Activated naive CD8-positive, alpha-beta T cell (primary cell): ENCODE results near the gene H19.

Experiments
- H3K27ac Mint-ChIP-seq: one replicate; pipeline ENCODE4 v1.8.0; 2021; ENCODE audit warnings: mixed read lengths
- H3K27me3 Mint-ChIP-seq: one replicate; pipeline ENCODE4 v1.8.0; 2021; ENCODE audit warnings: mixed read lengths
- H3K36me3 Mint-ChIP-seq: one replicate; pipeline ENCODE4 v1.8.0; 2021; ENCODE audit warnings: mixed read lengths
- H3K4me1 Mint-ChIP-seq: one replicate; pipeline ENCODE4 v1.8.0; 2021; ENCODE audit warnings: low read depth, mixed read lengths
- H3K4me3 Mint-ChIP-seq: one replicate; pipeline ENCODE4 v1.8.0; 2021; ENCODE audit warnings: mild to moderate bottlenecking, mixed read lengths
- H3K9me3 Mint-ChIP-seq: one replicate; pipeline ENCODE4 v1.8.0; 2021; ENCODE audit warnings: low read depth, mixed read lengths

The H19 gene

GRCh38 chr11:1967641-1968225 is 29.9 kb downstream of the H19 start:
- H3K9me3 Mint-ChIP-seq, result no peaks in the 10 kb centered on the region
- no peak overlapping the region for H3K27ac Mint-ChIP-seq
- no peaks in the 10 kb centered on the region for H3K4me1 Mint-ChIP-seq
- no peaks in the 10 kb centered on the region for H3K36me3 Mint-ChIP-seq
- H3K4me3 Mint-ChIP-seq, result no peak overlapping the region
- no peaks in the 10 kb centered on the region for H3K27me3 Mint-ChIP-seq

GRCh38 chr11:1966531-1966930 is 31.1 kb downstream of the H19 start:
- Mint-ChIP-seq H3K4me3 (no peak overlapping the region), H3K9me3 (no peaks in the 10 kb centered on the region), H3K36me3 (no peaks in the 10 kb centered on the region)

GRCh38 chr11:1964955-1965354 is 32.7 kb downstream of the H19 start:
- no peak overlapping the region for H3K27ac Mint-ChIP-seq
- no peaks in the 10 kb centered on the region for H3K9me3 Mint-ChIP-seq
- H3K27me3 Mint-ChIP-seq, result no peaks in the 10 kb centered on the region
- H3K4me1 Mint-ChIP-seq, result no peaks in the 10 kb centered on the region
- H3K36me3 Mint-ChIP-seq, result no peaks in the 10 kb centered on the region
- H3K4me3 Mint-ChIP-seq, result no peak overlapping the region

More at GRCh38 chr11:1966531-1966930, 31.1 kb downstream of the H19 start:
- Mint-ChIP-seq H3K27me3 (no peaks in the 10 kb centered on the region), H3K4me1 (no peaks in the 10 kb centered on the region), H3K27ac (no peak overlapping the region)

- H3K4me3 Mint-ChIP-seq, result no peak overlapping the region
- no peaks in the 10 kb centered on the region for H3K36me3 Mint-ChIP-seq
- H3K27ac Mint-ChIP-seq, result no peak overlapping the region
- H3K9me3 Mint-ChIP-seq, result no peaks in the 10 kb centered on the region
- no peaks in the 10 kb centered on the region for H3K4me1 Mint-ChIP-seq
- H3K27me3 Mint-ChIP-seq, result no peaks in the 10 kb centered on the region
Measured at GRCh38 chr11:1964348-1964747, 33.3 kb downstream of the H19 start.

GRCh38 chr11:1963864-1964263 is 33.8 kb downstream of the H19 start:
- H3K27ac Mint-ChIP-seq, result no peak overlapping the region
- no peaks in the 10 kb centered on the region for H3K4me1 Mint-ChIP-seq
- H3K27me3 Mint-ChIP-seq, result no peaks in the 10 kb centered on the region
- H3K4me3 Mint-ChIP-seq, result no peak overlapping the region
- H3K36me3 Mint-ChIP-seq, result no peaks in the 10 kb centered on the region
- H3K9me3 Mint-ChIP-seq, result no peaks in the 10 kb centered on the region

GRCh38 chr11:1959786-1960185 is 37.9 kb downstream of the H19 start:
- Mint-ChIP-seq H3K27me3 (no peaks in the 10 kb centered on the region), H3K4me1 (no peaks in the 10 kb centered on the region), H3K27ac (no peak overlapping the region), H3K4me3 (no peak overlapping the region), H3K9me3 (no peaks in the 10 kb centered on the region), H3K36me3 (no peaks in the 10 kb centered on the region)

GRCh38 chr11:1958367-1958766 is 39.3 kb downstream of the H19 start:
- Mint-ChIP-seq H3K27me3 (no peaks in the 10 kb centered on the region), H3K36me3 (no peaks in the 10 kb centered on the region), H3K4me1 (no peaks in the 10 kb centered on the region), H3K9me3 (no peaks in the 10 kb centered on the region), H3K4me3 (no peak overlapping the region), H3K27ac (no peak overlapping the region)

GRCh38 chr11:1953489-1954266 is 44.0 kb downstream of the H19 start:
- Mint-ChIP-seq H3K4me1 (no peaks in the 10 kb centered on the region), H3K27ac (no peak overlapping the region), H3K4me3 (no peak overlapping the region), H3K9me3 (no peaks in the 10 kb centered on the region), H3K36me3 (no peaks in the 10 kb centered on the region), H3K27me3 (no peaks in the 10 kb centered on the region)

GRCh38 chr11:1952806-1953482 is 44.7 kb downstream of the H19 start:
- Mint-ChIP-seq H3K27ac (no peak overlapping the region), H3K4me1 (no peaks in the 10 kb centered on the region), H3K9me3 (no peaks in the 10 kb centered on the region), H3K4me3 (no peak overlapping the region), H3K27me3 (no peaks in the 10 kb centered on the region), H3K36me3 (no peaks in the 10 kb centered on the region)

- Mint-ChIP-seq H3K36me3 (no peaks in the 10 kb centered on the region), H3K9me3 (no peaks in the 10 kb centered on the region), H3K27me3 (no peaks in the 10 kb centered on the region), H3K27ac (no peak overlapping the region), H3K4me1 (no peaks in the 10 kb centered on the region), H3K4me3 (no peak overlapping the region)
Measured at GRCh38 chr11:1949922-1950321, 47.7 kb downstream of the H19 start.

GRCh38 chr11:1949302-1949701 is 48.3 kb downstream of the H19 start:
- no peaks in the 10 kb centered on the region for H3K9me3 Mint-ChIP-seq
- H3K4me3 Mint-ChIP-seq, result no peak overlapping the region
- no peaks in the 10 kb centered on the region for H3K27me3 Mint-ChIP-seq
- no peaks in the 10 kb centered on the region for H3K36me3 Mint-ChIP-seq
- H3K4me1 Mint-ChIP-seq, result no peaks in the 10 kb centered on the region
- H3K27ac Mint-ChIP-seq, result no peak overlapping the region

GRCh38 chr11:1948389-1948788 is 49.3 kb downstream of the H19 start:
- no peaks in the 10 kb centered on the region for H3K27me3 Mint-ChIP-seq
- no peaks in the 10 kb centered on the region for H3K9me3 Mint-ChIP-seq
- no peaks in the 10 kb centered on the region for H3K36me3 Mint-ChIP-seq
- H3K27ac Mint-ChIP-seq, result no peak overlapping the region
- H3K4me1 Mint-ChIP-seq, result no peaks in the 10 kb centered on the region
- peak overlapping the region; percentile 49 for H3K4me3 Mint-ChIP-seq

GRCh38 chr11:1947592-1948237 is 49.9 kb downstream of the H19 start:
- Mint-ChIP-seq H3K36me3 (no peaks in the 10 kb centered on the region), H3K9me3 (no peaks in the 10 kb centered on the region), H3K27me3 (no peaks in the 10 kb centered on the region), H3K27ac (no peak overlapping the region), H3K4me1 (no peaks in the 10 kb centered on the region), H3K4me3 (no peak overlapping the region)

- Mint-ChIP-seq H3K36me3 (no peaks in the 10 kb centered on the region), H3K4me1 (no peaks in the 10 kb centered on the region), H3K9me3 (no peaks in the 10 kb centered on the region), H3K27me3 (no peaks in the 10 kb centered on the region), H3K4me3 (no peak within 1 kb of the TSS), H3K27ac (no peak within 1 kb of the TSS)
Measured at GRCh38 chr11:1946812-1947484, 50.7 kb downstream of the H19 start, which contains the start of gene MRPL23. Gene MRPL23 (plus strand): TSS chr11:1947332. CDS start chr11:1947363, 31 bp downstream.
